Hematopoietic multipotent progenitor cell treated with erythropoietin and hydrocortisone succinate and interleukin-3 and kit ligand, for 15 days (in vitro differentiated cells): ENCODE measurements around the gene MAT1A.

Experiments used
- DNase-seq: peaks from one replicate; pipeline ENCODE4 v3.0.0-alpha.2; 2015; ENCODE audit warnings: low spot score

Gene MAT1A

GRCh38 chr10:80281784-80282765 lies 7.4 kb downstream of the MAT1A start:
- DNase-seq = no peak

- no peak for DNase-seq
Measured at GRCh38 chr10:80281292-80281691, 8.2 kb downstream of the MAT1A start.

GRCh38 chr10:80280071-80280800 lies 9.2 kb downstream of the MAT1A start:
- DNase-seq = no peak

GRCh38 chr10:80279146-80279545 lies 10.3 kb downstream of the MAT1A start:
- DNase-seq = no peak

GRCh38 chr10:80278480-80278879 lies 11.0 kb downstream of the MAT1A start:
- no peak for DNase-seq

- DNase-seq = no peak
Measured at GRCh38 chr10:80277567-80278250, 11.7 kb downstream of the MAT1A start.

- no peak for DNase-seq
Measured at GRCh38 chr10:80277016-80277415, 12.4 kb downstream of the MAT1A start.

GRCh38 chr10:80276335-80276734 lies 13.1 kb downstream of the MAT1A start:
- DNase-seq = no peak

- no peak for DNase-seq
Measured at GRCh38 chr10:80275756-80276155, 13.7 kb downstream of the MAT1A start.

GRCh38 chr10:80275135-80275498 lies 14.3 kb downstream of the MAT1A start:
- no peak for DNase-seq

- no peak for DNase-seq
Measured at GRCh38 chr10:80274396-80275134, 14.9 kb downstream of the MAT1A start.

- no peak for DNase-seq
Measured at GRCh38 chr10:80273523-80274170, 15.8 kb downstream of the MAT1A start.

GRCh38 chr10:80272793-80273522 lies 16.5 kb downstream of the MAT1A start:
- no peak for DNase-seq

GRCh38 chr10:80271416-80271815 lies 18.0 kb downstream of the MAT1A start:
- DNase-seq = no peak

- no peak for DNase-seq
Measured at GRCh38 chr10:80270887-80271286, 18.6 kb downstream of the MAT1A start.

- no peak for DNase-seq
Measured at GRCh38 chr10:80268938-80269588, 20.4 kb downstream of the MAT1A start.

- no peak for DNase-seq
Measured at GRCh38 chr10:80268266-80268665, 21.2 kb downstream of the MAT1A start.

GRCh38 chr10:80266513-80266863 lies 23.0 kb downstream of the MAT1A start:
- DNase-seq = no peak

GRCh38 chr10:80265740-80266512 lies 23.5 kb downstream of the MAT1A start:
- no peak for DNase-seq
